ENCODE data around the gene RAB44.

GRCh38 chr6:36769183-36769675, 71.6 kb downstream of the RAB44 start:
- TF ChIP-seq POLR2AphosphoS5 (IDR thresholded peaks at IDR 0.05) = no peak
- no peak for TF ChIP-seq POLR2A (IDR thresholded peaks at IDR 0.05)

All from stomach (tissue), 4 donors.